HepG2 (cell line): ENCODE measurements around the gene ZNF48. TPM values are rescaled to one million over a fixed set of nuclear protein-coding genes. Genes with fewer than 3 reads are reported as not detected.

Experiments used
- AGO2 ChIP-seq: fragments of 200-400 bp; formaldehyde crosslinking; optimal IDR thresholded peaks from 2 replicates; pipeline ENCODE3; 2017; ENCODE audit warnings: mild to moderate bottlenecking, low read depth, low read length, moderate library complexity
- CSRNP1 ChIP-seq: sonication (generic); formaldehyde crosslinking; IDR thresholded peaks from 2 replicates; pipeline ENCODE4 v1.8.1; 2023; ENCODE audit warnings: mild to moderate bottlenecking, missing genetic modification reagents
- GMEB1 ChIP-seq: sonication (generic); formaldehyde crosslinking; IDR thresholded peaks from 2 replicates; pipeline ENCODE4 v1.5.1; 2020; ENCODE audit warnings: missing genetic modification reagents, mild to moderate bottlenecking, borderline replicate concordance
- IRF1 ChIP-seq: sonication (generic); formaldehyde crosslinking; IDR thresholded peaks from 2 replicates; pipeline ENCODE4 v1.4.0; 2020; ENCODE audit warnings: low read depth, mild to moderate bottlenecking, missing genetic modification reagents
- MLLT10 ChIP-seq: sonication (generic); formaldehyde crosslinking; IDR thresholded peaks from 2 replicates; pipeline ENCODE4 v1.4.0; 2020; ENCODE audit warnings: missing genetic modification reagents
- MTA1 ChIP-seq: sonication (generic); formaldehyde crosslinking; IDR thresholded peaks from 2 replicates; pipeline ENCODE4 v1.4.0; 2020; ENCODE audit warnings: missing genetic modification reagents, mild to moderate bottlenecking, borderline replicate concordance
- MXD3 ChIP-seq: IDR thresholded peaks from 2 replicates; pipeline ENCODE4 v1.6.1; 2016; ENCODE audit warnings: mild to moderate bottlenecking, missing biosample characterization, missing genetic modification reagents
- MYNN ChIP-seq: sonication (generic); formaldehyde crosslinking; IDR thresholded peaks from 2 replicates; pipeline ENCODE4 v1.4.0; 2020; ENCODE audit warnings: mild to moderate bottlenecking, low read depth, missing genetic modification reagents
- PBX2 ChIP-seq: IDR thresholded peaks from 2 replicates; pipeline ENCODE4 v1.6.1; 2016; ENCODE audit warnings: control low read depth
- SP2 ChIP-seq: sonication (generic); formaldehyde crosslinking; IDR thresholded peaks from 2 replicates; pipeline ENCODE4 v1.5.1; 2020; ENCODE audit warnings: mild to moderate bottlenecking, missing genetic modification reagents
- ZFY ChIP-seq: sonication (generic); formaldehyde crosslinking; IDR thresholded peaks from 2 replicates; pipeline ENCODE4 v1.4.0; 2020; ENCODE audit warnings: missing genetic modification reagents
- ZNF121 ChIP-seq: sonication (generic); formaldehyde crosslinking; IDR thresholded peaks from 2 replicates; pipeline ENCODE4 v1.5.0; 2020; ENCODE audit warnings: mild to moderate bottlenecking, missing genetic modification reagents
- ZNF317 ChIP-seq: sonication (generic); formaldehyde crosslinking; IDR thresholded peaks from 2 replicates; pipeline ENCODE4 v1.5.0; 2020; ENCODE audit warnings: mild to moderate bottlenecking, missing genetic modification reagents
- ZNF326 ChIP-seq: sonication (generic); formaldehyde crosslinking; IDR thresholded peaks from 2 replicates; pipeline ENCODE4 v1.4.0; 2020; ENCODE audit warnings: missing genetic modification reagents, borderline replicate concordance
- ZNF430 ChIP-seq: sonication (generic); formaldehyde crosslinking; IDR thresholded peaks from 2 replicates; pipeline ENCODE4 v1.9.0; 2021; ENCODE audit warnings: mild to moderate bottlenecking, missing genetic modification reagents
- ZNF597 ChIP-seq: sonication (generic); formaldehyde crosslinking; IDR thresholded peaks from 2 replicates; pipeline ENCODE4 v1.5.0; 2020; ENCODE audit warnings: missing genetic modification reagents
- ZNF605 ChIP-seq: sonication (generic); formaldehyde crosslinking; IDR thresholded peaks from 2 replicates; pipeline ENCODE4 v1.8.0; 2022; ENCODE audit warnings: mild to moderate bottlenecking, missing genetic modification reagents
- ZNF616 ChIP-seq: sonication (generic); formaldehyde crosslinking; IDR thresholded peaks from 2 replicates; pipeline ENCODE4 v1.5.0; 2020; ENCODE audit warnings: low read depth, mild to moderate bottlenecking, missing genetic modification reagents
- ZNF619 ChIP-seq: sonication (generic); formaldehyde crosslinking; IDR thresholded peaks from 2 replicates; pipeline ENCODE4 v1.4.0; 2020; ENCODE audit warnings: mild to moderate bottlenecking, missing genetic modification reagents
- ZNF691 ChIP-seq: sonication (generic); formaldehyde crosslinking; IDR thresholded peaks from 2 replicates; pipeline ENCODE4 v1.4.0; 2020; ENCODE audit warnings: missing genetic modification reagents, low read depth, mild to moderate bottlenecking, borderline replicate concordance
- ZNF749 ChIP-seq: sonication (generic); formaldehyde crosslinking; IDR thresholded peaks from 2 replicates; pipeline ENCODE4 v1.8.0; 2022; ENCODE audit warnings: mild to moderate bottlenecking, missing genetic modification reagents, moderate library complexity, borderline replicate concordance
- polyA plus RNA-seq, 8 experiments: library from polyadenylated mRNA; depleted of rRNA in 3 of 8; stranded (reverse) in 7 of 8; unstranded in 1 of 8; fragments of >200 nt; fragmentation: Illumina TruSeq in 4 of 8; extraction: Trizol in 4 of 8; gene quantifications; 2 replicates each; pipeline versions ENCODE4 v1.2.1 to v1.2.3, GENCODE V29; 2011 to 2016; ENCODE audit warnings: low read depth in 4 of 8, missing spikeins in 1 of 8, mixed read lengths in 1 of 8; ENCODE audit not compliant: insufficient read depth in 1 of 8
- total RNA-seq, 5 experiments: library from RNA; depleted of rRNA; stranded (reverse); fragments of >200 nt; fragmentation: Illumina TruSeq; extraction: Trizol; gene quantifications; 2 replicates each; pipeline ENCODE4 v1.2.3, GENCODE V29; 2016; ENCODE audit warnings: low read depth in 1 of 5

ZNF48 gene
- total and polyA plus RNA-seq, 2 of the 13 experiments (the other 11 are each of a cell fraction or from before 2014, with no cell fraction given): 9.9 to 12.3 TPM

GRCh38 chr16:30409125-30410060 lies 14.2 kb downstream of the ZNF48 start (continued):
- no peak for TF ChIP-seq IRF1
- TF ChIP-seq ZNF691 (CRISPR knock-in tag): no peak
- no peak for TF ChIP-seq ZNF597 (CRISPR knock-in tag)
- no peak for TF ChIP-seq ZNF749
- TF ChIP-seq ZFY (CRISPR knock-in tag): peak; percentile 67; the same call in 1 of the 2 replicates
- 0 out of 2 replicates have a peak, but pooled peaks have one; percentile 59 for TF ChIP-seq GMEB1 (CRISPR knock-in tag)
- no peak for TF ChIP-seq SP2 (CRISPR knock-in tag)
- TF ChIP-seq MLLT10 (CRISPR knock-in tag): no peak
- TF ChIP-seq MXD3 (CRISPR knock-in tag): no peak
- peak; percentile 41 for TF ChIP-seq AGO2
- no peak for TF ChIP-seq ZNF317 (CRISPR knock-in tag)
- peak; percentile 76 for TF ChIP-seq ZNF121 (CRISPR knock-in tag)
- TF ChIP-seq ZNF605 (CRISPR knock-in tag): peak; percentile 42
- TF ChIP-seq MTA1 (CRISPR knock-in tag): 0 out of 2 replicates have a peak, but pooled peaks have one; percentile 46
- no peak for TF ChIP-seq PBX2 (CRISPR knock-in tag)
- no peak for TF ChIP-seq MYNN (CRISPR knock-in tag)
- TF ChIP-seq ZNF619 (CRISPR knock-in tag): 0 out of 2 replicates have a peak, but pooled peaks have one; percentile 55
- TF ChIP-seq CSRNP1 (CRISPR knock-in tag): no peak
- TF ChIP-seq ZNF430 (CRISPR knock-in tag): no peak
- no peak for TF ChIP-seq ZNF616
- no peak for TF ChIP-seq ZNF326 (CRISPR knock-in tag)
